Keratinocyte (primary cell): ENCODE measurements around the gene FSD2. TPM values are rescaled to one million over a fixed set of nuclear protein-coding genes. Genes with fewer than 3 reads are reported as not detected.
"Not testable (repeated sequence)": the region's sequence is repeated elsewhere in the genome, so short reads cannot be mapped to it uniquely, and the experiment has no call there.

Experiments used
- DNase-seq: peaks from one replicate; pipeline ENCODE4 v3.0.0-alpha.2; 2011; ENCODE audit warnings: low read depth, missing footprints, low spot score
- FAIRE-seq: peaks from 2 replicates; lab custom pipeline; 2011; peaks lifted over from hg19 to GRCh38; lab: Jason Lieb, UNC
- H2AFZ ChIP-seq: 2 replicates; pipeline ENCODE4 v1.6.0; 2012; ENCODE audit warnings: low read length, control low read depth, inconsistent platforms; ENCODE audit not compliant: control insufficient read depth
- H3K27ac ChIP-seq: 2 replicates; pipeline ENCODE4 v1.5.1; 2011; ENCODE audit warnings: low read length; ENCODE audit not compliant: control insufficient read depth, insufficient read depth
- H3K27me3 ChIP-seq: 3 replicates; pipeline ENCODE4 v1.6.0; 2011; ENCODE audit warnings: low read length; ENCODE audit not compliant: control insufficient read depth, insufficient read depth; ENCODE audit errors: extremely low read depth
- H3K36me3 ChIP-seq, 2 experiments: 2 replicates in 1 of 2; 3 replicates in 1 of 2; pipeline ENCODE4 v1.5.1; 2011; ENCODE audit warnings: low read length in 2 of 2, mild to moderate bottlenecking in 1 of 2; ENCODE audit not compliant: control insufficient read depth in 2 of 2, insufficient read depth in 2 of 2; ENCODE audit errors: extremely low read depth in 1 of 2
- H3K4me1 ChIP-seq: 3 replicates; pipeline ENCODE4 v1.5.1; 2011; ENCODE audit warnings: low read length; ENCODE audit not compliant: control insufficient read depth, insufficient read depth; ENCODE audit errors: extremely low read depth
- H3K4me2 ChIP-seq: 3 replicates; pipeline ENCODE4 v1.6.0; 2011; ENCODE audit warnings: low read depth, low read length; ENCODE audit not compliant: control insufficient read depth, insufficient read depth; ENCODE audit errors: extremely low read depth
- H3K4me3 ChIP-seq, 3 experiments: fragments of 200-600 bp in 1 of 3; sonication (generic) in 1 of 3; 2 replicates in 2 of 3; 3 replicates in 1 of 3; pipeline ENCODE4 v1.5.1; 2011 to 2016; ENCODE audit warnings: low read length in 3 of 3, mild to moderate bottlenecking in 3 of 3, control low read depth in 2 of 3, inconsistent platforms in 1 of 3, low read depth in 1 of 3, mixed read lengths in 1 of 3, mixed run types in 1 of 3, moderate library complexity in 1 of 3; ENCODE audit not compliant: control insufficient read depth in 2 of 3, insufficient read depth in 2 of 3; ENCODE audit errors: extremely low read depth in 1 of 3
- H3K79me2 ChIP-seq: 2 replicates; pipeline ENCODE4 v1.6.0; 2012; ENCODE audit warnings: low read length; ENCODE audit not compliant: control insufficient read depth, insufficient read depth
- H3K9ac ChIP-seq: 3 replicates; pipeline ENCODE4 v1.6.0; 2011; ENCODE audit warnings: low read length; ENCODE audit not compliant: control insufficient read depth, insufficient read depth; ENCODE audit errors: extremely low read depth
- H3K9me1 ChIP-seq: 3 replicates; pipeline ENCODE4 v1.6.0; 2011; ENCODE audit warnings: low read length; ENCODE audit not compliant: control insufficient read depth, insufficient read depth; ENCODE audit errors: extremely low read depth
- H3K9me3 ChIP-seq: 2 replicates; pipeline ENCODE4 v1.5.1; 2012; ENCODE audit warnings: low read depth, low read length; ENCODE audit not compliant: control insufficient read depth
- H4K20me1 ChIP-seq: 3 replicates; pipeline ENCODE4 v1.6.0; 2011; ENCODE audit warnings: low read length; ENCODE audit not compliant: control insufficient read depth, insufficient read depth; ENCODE audit errors: extremely low read depth
- CTCF ChIP-seq, 3 experiments: IDR thresholded peaks in 1 of 3; conservative IDR thresholded peaks in 1 of 3; optimal IDR thresholded peaks in 1 of 3; 2 replicates in 2 of 3; 3 replicates in 1 of 3; pipeline versions ENCODE3 to v1.5.1; 2011; ENCODE audit warnings: low read length in 3 of 3, mild to moderate bottlenecking in 3 of 3, moderate library complexity in 2 of 3, control low read depth in 1 of 3, inconsistent platforms in 1 of 3; ENCODE audit not compliant: insufficient read depth in 2 of 3; ENCODE audit errors: extremely low read depth in 1 of 3
- EZH2 ChIP-seq: IDR thresholded peaks from one replicate; pipeline ENCODE4 v1.6.1; 2012; ENCODE audit warnings: inconsistent platforms, mild to moderate bottlenecking, low read length, moderate library complexity
- dilution Hi-C: fragments of 300-500 bp; cut with MboI; formaldehyde crosslinking; loops from one replicate; pipeline ENCODE4 v1.7.0; 2020; ENCODE audit warnings: low sequenced_read_pairs; ENCODE audit not compliant: extremely low pct_ligation_motif_present
- polyA plus RNA-seq, 5 experiments: library from polyadenylated mRNA; depleted of rRNA in 3 of 5; stranded (reverse) in 3 of 5; stranded (forward) in 1 of 5; unstranded in 1 of 5; fragments of >200 nt; gene quantifications; 1 replicate in 1 of 5; 2 replicates in 3 of 5; 3 replicates in 1 of 5; pipeline versions ENCODE4 v1.2.1 to v1.2.3, GENCODE V29; 2011 to 2012; ENCODE audit warnings: missing spikeins in 2 of 5, low read depth in 1 of 5, low replicate concordance in 1 of 5

Gene FSD2
- polyA plus RNA-seq, 1 donor (not counting 4 experiments of a cell fraction or from before 2014, with no cell fraction given): not detected

DNA sequence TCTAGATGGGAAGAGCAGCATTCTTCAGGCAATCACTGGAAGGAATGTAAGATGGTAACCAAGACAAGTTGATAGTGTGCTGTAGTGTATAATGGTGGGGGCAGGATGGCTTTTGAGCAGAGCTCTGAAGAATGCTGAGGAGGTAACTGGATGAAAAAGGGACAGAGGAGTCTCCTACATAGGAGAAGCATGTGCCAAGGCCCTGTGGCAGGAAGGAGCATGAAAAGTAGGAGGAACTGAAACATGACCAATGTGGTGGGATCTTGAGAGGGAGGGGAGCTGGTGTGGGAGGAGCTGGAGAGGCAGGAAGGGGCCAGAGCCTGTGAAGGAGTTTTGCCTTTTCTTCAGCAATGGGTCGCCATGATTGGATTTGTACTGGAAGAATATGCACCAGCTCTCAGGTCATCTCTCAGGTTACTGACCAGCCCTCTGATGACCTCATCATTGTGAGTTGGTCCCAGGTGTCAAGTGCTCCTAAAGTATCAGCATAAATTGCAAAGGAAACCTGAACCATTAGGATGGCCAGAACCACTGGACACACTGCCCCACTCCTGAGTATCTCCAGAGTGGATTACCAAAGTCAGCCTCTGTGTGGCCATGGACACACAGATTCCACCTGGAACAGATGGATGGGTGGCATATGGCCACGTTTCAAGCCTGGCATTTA is 38.6 kb downstream of the FSD2 start:
- dilution Hi-C loops: no loop called here
- Histone ChIP-seq H3K9ac (no peak overlapping the region), H3K27ac (no peak overlapping the region), H3K4me3 (no peak overlapping the region), H3K4me1 (peaks cover 8% of the 10 kb centered on the region), H3K4me2 (no peak overlapping the region), H3K27me3 (no peaks in the 10 kb centered on the region), H2AFZ (no peak overlapping the region), H3K9me3 (no peaks in the 10 kb centered on the region), H3K79me2 (no peaks in the 10 kb centered on the region), H3K9me1 (no peaks in the 10 kb centered on the region), H4K20me1 (no peaks in the 10 kb centered on the region), H3K36me3 (peaks cover 0 to 3% of the 10 kb centered on the region in 2 experiments)
- TF ChIP-seq EZH2 (no peak), CTCF (optimal IDR thresholded peaks at IDR 0.05 in 1 of 3, IDR thresholded peaks at IDR 0.05 in 1 of 3, conservative IDR thresholded peaks at IDR 0.05 in 1 of 3; ENCODE audit: extremely low read depth in 1 of 3, insufficient read depth in 2 of 3, low read length in 3 of 3) (no peak)
- FAIRE-seq (no peak), DNase-seq (no peak)

DNA sequence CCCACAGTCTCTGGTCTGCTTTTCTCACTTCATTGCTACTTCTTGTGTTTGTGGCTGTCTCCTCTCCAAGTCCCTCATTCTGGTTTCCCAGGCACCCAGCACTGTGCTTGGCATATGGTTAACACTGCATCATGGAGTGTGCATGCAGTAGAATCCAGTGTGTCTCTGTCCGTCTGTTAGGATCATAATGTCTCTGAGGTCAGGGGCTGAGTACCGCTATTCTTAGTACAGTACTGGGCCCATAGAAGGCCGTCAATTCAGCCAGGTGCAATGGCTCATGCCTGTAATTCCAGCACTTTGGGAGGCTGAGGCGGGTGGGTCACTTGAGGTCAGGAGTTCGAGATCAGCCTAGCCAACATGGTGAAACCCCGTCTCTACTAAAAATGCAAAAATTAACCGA is 39.7 kb downstream of the FSD2 start:
- dilution Hi-C loops, H3K4me2 ChIP-seq, H3K9me3 ChIP-seq, DNase-seq, H4K20me1 ChIP-seq, H3K27ac ChIP-seq, H2AFZ ChIP-seq, H3K4me1 ChIP-seq, H3K9me1 ChIP-seq, H3K36me3 ChIP-seq, H3K79me2 ChIP-seq, H3K4me3 ChIP-seq, FAIRE-seq, H3K9ac ChIP-seq, H3K27me3 ChIP-seq: not testable (repeated sequence)

- no peaks in the 10 kb centered on the region for H4K20me1 ChIP-seq
- DNase-seq (no peak), FAIRE-seq (no peak)
- H3K9me1 ChIP-seq: no peaks in the 10 kb centered on the region
- no peaks in the 10 kb centered on the region for H3K4me1 ChIP-seq
- no peak overlapping the region for H3K4me2 ChIP-seq
- no peak for TF ChIP-seq EZH2
- no peak for TF ChIP-seq CTCF (optimal IDR thresholded peaks at IDR 0.05 in 1 of 3, IDR thresholded peaks at IDR 0.05 in 1 of 3, conservative IDR thresholded peaks at IDR 0.05 in 1 of 3; ENCODE audit: extremely low read depth in 1 of 3, insufficient read depth in 2 of 3, low read length in 3 of 3)
- no peaks in the 10 kb centered on the region for H3K27me3 ChIP-seq
- no peak overlapping the region for H3K9ac ChIP-seq
- H3K4me3 ChIP-seq: no peak overlapping the region
- H3K27ac ChIP-seq: no peak overlapping the region
- no peaks in the 10 kb centered on the region for H3K9me3 ChIP-seq
- dilution Hi-C loops: no loop called here
- H3K36me3 ChIP-seq: peaks cover 3 to 6% of the 10 kb centered on the region in 2 experiments
- no peaks in the 10 kb centered on the region for H3K79me2 ChIP-seq
- no peak overlapping the region for H2AFZ ChIP-seq
Observed at GRCh38 chr15:82764740-82765139, 41.1 kb downstream of the FSD2 start.
